Thyroid gland (tissue), 4 donors: ENCODE data around the gene MB.

Experiments used
- CTCF ChIP-seq, 6 experiments: fragments of 200-600 bp in 3 of 6; fragments of 450-650 bp in 3 of 6; sonication (generic) in 3 of 6; IDR thresholded peaks; one replicate each; pipeline ENCODE4 v1.5.1; 2016 to 2019; ENCODE audit warnings: antibody characterized with exemption in 6 of 6, mild to moderate bottlenecking in 2 of 6, inconsistent platforms in 1 of 6, moderate library complexity in 1 of 6
- POLR2A ChIP-seq, 2 donors: fragments of 450-650 bp; IDR thresholded peaks; one replicate each; pipeline ENCODE4 v1.6.1; 2017; ENCODE audit warnings: antibody characterized with exemption in 2 of 2, mild to moderate bottlenecking in 2 of 2, moderate library complexity in 1 of 2

GRCh38 chr22:35592418-35592967 lies 24.6 kb downstream of the MB start:
- TF ChIP-seq CTCF (IDR thresholded peaks at IDR 0.05) = no peak
- no peak for TF ChIP-seq POLR2A (IDR thresholded peaks at IDR 0.05)
